Uterus (tissue), 4 donors: ENCODE results near the gene KLK10. TPM values are rescaled to one million over a fixed set of nuclear protein-coding genes. Genes with fewer than 3 reads are reported as not detected.

Source experiments
- DNase-seq, 2 donors: peaks; one replicate each; pipeline ENCODE4 v3.0.0-alpha.2; 2019 to 2020
- H3K27ac ChIP-seq, 2 donors: fragments of 200-600 bp; sonication (generic); 1 replicate in 1 of 2; 2 replicates in 1 of 2; pipeline ENCODE4 v1.5.1; 2016 to 2018
- H3K27me3 ChIP-seq, 2 donors: fragments of 200-600 bp; sonication (generic); one replicate each; pipeline ENCODE4 v1.5.1; 2018 to 2019; ENCODE audit warnings: control low read depth in 1 of 2
- H3K36me3 ChIP-seq, 2 donors: fragments of 200-600 bp; sonication (generic); one replicate each; pipeline ENCODE4 v1.5.1; 2019; ENCODE audit warnings: control low read depth in 1 of 2
- H3K4me1 ChIP-seq, 2 donors: fragments of 200-600 bp; sonication (generic); one replicate each; pipeline ENCODE4 v1.5.1; 2018 to 2019; ENCODE audit warnings: control low read depth in 1 of 2
- H3K4me3 ChIP-seq, 2 donors: fragments of 200-600 bp; sonication (generic); 1 replicate in 1 of 2; 2 replicates in 1 of 2; pipeline ENCODE4 v1.5.1; 2018 to 2019; ENCODE audit warnings: mild to moderate bottlenecking in 1 of 2
- H3K9me3 ChIP-seq, 2 donors: fragments of 200-600 bp; sonication (generic); one replicate each; pipeline ENCODE4 v1.5.1; 2019; ENCODE audit warnings: control low read depth in 1 of 2
- POLR2A ChIP-seq, 2 donors: fragments of 450-650 bp; IDR thresholded peaks; one replicate each; pipeline ENCODE4 v1.6.1; 2016; ENCODE audit warnings: antibody characterized with exemption in 2 of 2, mild to moderate bottlenecking in 1 of 2, moderate library complexity in 1 of 2
- intact Hi-C: fragments of 100-400 bp; cut with DNase I; formaldehyde crosslinking; loops from one replicate; pipeline ENCODE4 v1.15.1; 2023; ENCODE audit warnings: low total_unique reads
- total RNA-seq, 4 donors: library from RNA; depleted of rRNA in 3 of 4; stranded (reverse); fragments of >200 nt in 3 of 4; gene quantifications; one replicate each; pipeline versions ENCODE4 v1.1.0 to v1.2.4, GENCODE V29; 2014 to 2023
- TF ChIP-seq, protein P1 (sequence below), 4 experiments: fragments of 200-600 bp in 2 of 4; fragments of 450-650 bp in 2 of 4; sonication (generic) in 2 of 4; IDR thresholded peaks; one replicate each; pipeline ENCODE4 v1.5.1; 2016 to 2019; ENCODE audit warnings: antibody characterized with exemption in 4 of 4, mild to moderate bottlenecking in 2 of 4, moderate library complexity in 1 of 4
- donor health status: DM: yes; HTN: yes; CAD: no.

Gene KLK10
- total RNA-seq, 4 donors from 2014 or later: 3.8 to 4.1 TPM; not detected in 2

DNA sequence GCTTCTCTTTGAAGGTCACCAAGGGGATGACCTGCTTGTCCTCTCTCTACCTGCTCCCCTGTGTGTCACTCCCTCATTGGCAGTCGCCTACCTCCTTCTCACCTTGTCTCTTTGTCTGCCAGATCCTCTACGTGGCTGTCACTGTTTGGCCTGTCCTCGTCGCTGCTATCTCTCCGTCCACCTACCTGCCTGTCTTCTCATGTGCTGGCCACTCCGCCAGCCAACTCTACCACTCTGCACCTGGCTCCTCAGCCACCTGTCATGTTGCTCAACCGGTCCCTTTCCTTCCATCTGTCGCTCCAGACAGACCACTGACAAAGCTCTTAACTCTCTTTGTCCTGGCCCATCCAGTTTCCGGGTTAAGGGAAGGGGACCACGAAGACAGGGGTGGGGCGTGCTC, 15.2 kb upstream of the KLK10 start, which contains the start of gene KLK12:
KLK12 (minus strand) TSS at position 299 of the 400 bp plus-strand sequence. CDS start 381 bp downstream, outside the sequence.
- H3K9me3 ChIP-seq: no peaks in the 10 kb centered on the region
- TF ChIP-seq, protein P1, sequence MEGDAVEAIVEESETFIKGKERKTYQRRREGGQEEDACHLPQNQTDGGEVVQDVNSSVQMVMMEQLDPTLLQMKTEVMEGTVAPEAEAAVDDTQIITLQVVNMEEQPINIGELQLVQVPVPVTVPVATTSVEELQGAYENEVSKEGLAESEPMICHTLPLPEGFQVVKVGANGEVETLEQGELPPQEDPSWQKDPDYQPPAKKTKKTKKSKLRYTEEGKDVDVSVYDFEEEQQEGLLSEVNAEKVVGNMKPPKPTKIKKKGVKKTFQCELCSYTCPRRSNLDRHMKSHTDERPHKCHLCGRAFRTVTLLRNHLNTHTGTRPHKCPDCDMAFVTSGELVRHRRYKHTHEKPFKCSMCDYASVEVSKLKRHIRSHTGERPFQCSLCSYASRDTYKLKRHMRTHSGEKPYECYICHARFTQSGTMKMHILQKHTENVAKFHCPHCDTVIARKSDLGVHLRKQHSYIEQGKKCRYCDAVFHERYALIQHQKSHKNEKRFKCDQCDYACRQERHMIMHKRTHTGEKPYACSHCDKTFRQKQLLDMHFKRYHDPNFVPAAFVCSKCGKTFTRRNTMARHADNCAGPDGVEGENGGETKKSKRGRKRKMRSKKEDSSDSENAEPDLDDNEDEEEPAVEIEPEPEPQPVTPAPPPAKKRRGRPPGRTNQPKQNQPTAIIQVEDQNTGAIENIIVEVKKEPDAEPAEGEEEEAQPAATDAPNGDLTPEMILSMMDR (IDR thresholded peaks at IDR 0.05): no peak
- TF ChIP-seq POLR2A (IDR thresholded peaks at IDR 0.05): no peak
- no peak within 1 kb of the TSS for H3K4me3 ChIP-seq
- H3K27ac ChIP-seq: no peak within 1 kb of the TSS
- DNase-seq: no peak
- no peaks in the 10 kb centered on the region for H3K4me1 ChIP-seq
- intact Hi-C loops: no loop called here
- no peaks in the 10 kb centered on the region for H3K36me3 ChIP-seq
- no peaks in the 10 kb centered on the region for H3K27me3 ChIP-seq

DNA sequence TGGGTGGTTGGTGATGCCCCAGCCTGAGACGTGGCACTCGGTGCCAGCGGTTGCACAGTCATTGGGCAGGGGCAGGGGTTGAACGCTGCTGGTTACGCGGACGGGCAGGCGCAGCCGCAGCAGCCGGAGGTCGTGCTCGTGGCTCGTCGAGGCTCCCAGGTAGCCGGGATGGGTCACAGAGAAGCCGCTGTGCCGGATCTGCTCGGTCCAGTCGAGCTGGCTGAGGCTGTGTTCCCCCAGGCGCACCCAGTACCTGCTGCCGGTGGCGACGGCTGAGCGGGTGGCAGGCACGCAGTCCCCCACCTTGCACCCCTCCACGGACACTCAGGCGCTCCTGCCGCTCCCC, 12.3 kb upstream of the KLK10 start:
- intact Hi-C loops: no loop called here
- no peaks in the 10 kb centered on the region for H3K27me3 ChIP-seq

DNA sequence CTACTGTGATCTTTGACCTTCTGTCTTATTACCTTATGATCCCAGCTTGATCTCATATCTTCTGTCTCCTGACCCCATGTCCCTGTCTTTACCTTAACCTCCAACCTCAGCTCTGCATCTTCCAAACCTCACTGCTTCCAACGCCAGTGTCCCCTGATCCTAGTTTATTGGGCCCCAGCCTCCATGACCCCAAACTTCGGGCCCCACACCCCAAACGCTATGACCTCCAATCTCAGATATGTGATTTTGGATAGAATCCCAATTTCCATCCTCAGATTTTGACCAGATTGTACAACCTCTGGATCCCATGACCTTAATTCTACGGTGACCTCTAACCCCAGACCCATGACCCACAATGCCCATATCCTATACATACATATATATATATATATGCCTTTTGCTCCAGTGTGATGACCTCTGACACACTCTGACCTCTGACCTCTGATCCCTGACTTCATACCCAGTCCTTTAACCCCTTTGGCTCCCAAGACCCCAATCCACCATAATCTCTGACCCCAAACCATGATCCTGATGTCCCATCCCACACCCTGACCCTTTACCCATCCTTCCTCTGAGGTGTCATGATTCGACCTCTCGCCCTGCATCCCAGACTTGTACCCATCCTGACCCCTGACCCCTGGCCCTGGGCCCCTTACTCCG, 11.8 kb upstream of the KLK10 start:
- no peak for DNase-seq
- no peak overlapping the region for H3K4me3 ChIP-seq
- H3K27me3 ChIP-seq: peaks cover 0 to 2% of the 10 kb centered on the region in 2 donors
- no peak for TF ChIP-seq POLR2A (IDR thresholded peaks at IDR 0.05)
- TF ChIP-seq, protein P1 (IDR thresholded peaks at IDR 0.05): no peak
- no peaks in the 10 kb centered on the region for H3K36me3 ChIP-seq
- H3K27ac ChIP-seq: no peak overlapping the region
- intact Hi-C loops: no loop called here
- no peaks in the 10 kb centered on the region for H3K4me1 ChIP-seq
- no peaks in the 10 kb centered on the region for H3K9me3 ChIP-seq

More for the DNA sequence above, 12.3 kb upstream of the KLK10 start:
- TF ChIP-seq, protein P1 (IDR thresholded peaks at IDR 0.05): no peak
- no peak for TF ChIP-seq POLR2A (IDR thresholded peaks at IDR 0.05)
- no peaks in the 10 kb centered on the region for H3K4me1 ChIP-seq
- H3K36me3 ChIP-seq: no peaks in the 10 kb centered on the region
- H3K27ac ChIP-seq: no peak overlapping the region
- H3K4me3 ChIP-seq: no peak overlapping the region
- no peaks in the 10 kb centered on the region for H3K9me3 ChIP-seq
- no peak for DNase-seq

DNA sequence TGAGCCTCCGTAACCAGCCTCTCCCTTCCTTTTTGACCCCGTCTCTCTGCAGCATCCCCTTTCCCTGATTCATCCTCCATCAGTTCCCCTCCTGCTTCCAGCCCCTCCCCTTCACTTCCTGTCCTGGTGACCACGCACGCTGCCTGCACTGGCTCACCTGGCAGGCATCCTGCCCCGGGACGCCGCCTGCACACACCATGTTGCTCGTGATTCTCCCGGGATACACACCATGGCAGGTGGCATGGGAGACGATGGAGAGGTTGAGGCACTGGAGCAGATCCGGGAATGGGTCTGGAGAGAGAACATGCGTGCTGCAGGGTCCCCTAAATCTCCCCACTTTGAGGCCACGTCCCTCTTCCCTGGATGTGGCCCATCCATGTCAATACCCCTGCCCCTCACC, 11.1 kb upstream of the KLK10 start:
- intact Hi-C loops: no loop called here
- no peak overlapping the region for H3K4me3 ChIP-seq
- no peak for DNase-seq
- H3K4me1 ChIP-seq: no peaks in the 10 kb centered on the region
- peaks cover 0 to 6% of the 10 kb centered on the region in 2 donors for H3K27me3 ChIP-seq
- TF ChIP-seq, protein P1 (IDR thresholded peaks at IDR 0.05): no peak
- TF ChIP-seq POLR2A (IDR thresholded peaks at IDR 0.05): no peak
- no peak overlapping the region for H3K27ac ChIP-seq
- H3K9me3 ChIP-seq: no peaks in the 10 kb centered on the region
- H3K36me3 ChIP-seq: no peaks in the 10 kb centered on the region

DNA sequence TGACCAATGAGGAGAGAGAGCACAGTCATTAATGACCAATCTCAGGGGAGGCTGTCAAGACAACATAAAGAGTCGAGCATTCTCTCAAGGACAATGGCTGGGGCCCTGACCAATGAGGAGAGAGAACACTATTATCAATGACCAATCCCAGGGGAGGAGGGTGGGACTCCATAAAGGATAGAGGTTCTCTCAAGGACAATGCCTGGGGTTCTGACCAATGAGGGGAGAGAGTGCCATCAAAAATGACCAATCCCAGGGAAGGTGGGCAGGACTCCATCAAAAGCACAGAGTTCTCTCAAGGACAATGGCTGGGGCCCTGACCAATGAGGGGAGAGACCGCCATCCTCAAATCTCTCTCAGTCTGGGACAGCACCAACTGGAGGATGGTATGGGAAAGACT, 10.2 kb upstream of the KLK10 start:
- no peak for TF ChIP-seq POLR2A (IDR thresholded peaks at IDR 0.05)
- TF ChIP-seq, protein P1 (IDR thresholded peaks at IDR 0.05): no peak
- intact Hi-C loops: loop anchor here (10.0 kb wide), 1 partner anchor 125 kb away; no protein-coding TSS in a partner anchor
- peaks cover 0 to 6% of the 10 kb centered on the region in 2 donors for H3K27me3 ChIP-seq

More for the DNA sequence above, 10.2 kb upstream of the KLK10 start:
- H3K27ac ChIP-seq: no peak overlapping the region
- H3K4me3 ChIP-seq: no peak overlapping the region
- no peak for DNase-seq
- no peaks in the 10 kb centered on the region for H3K36me3 ChIP-seq
- no peaks in the 10 kb centered on the region for H3K4me1 ChIP-seq
- no peaks in the 10 kb centered on the region for H3K9me3 ChIP-seq
